PC-9 (cell line): ENCODE measurements around the gene NAPG. TPM values are rescaled to one million over a fixed set of nuclear protein-coding genes. Genes with fewer than 3 reads are reported as not detected.
"Not testable (repeated sequence)": the region's sequence is repeated elsewhere in the genome, so short reads cannot be mapped to it uniquely, and the experiment has no call there.

Experiments used
- BruUV-seq: library from RNA; stranded (reverse); fragments of 400-500 nt; replicated peaks from 2 replicates; lab custom pipeline; 2021; lab: Mats Ljungman, UMichigan
- CTCF ChIA-PET: fragments of 300-600 bp; sonication (Branson Sonifier 250); formaldehyde crosslinking; loops from one replicate; lab custom pipeline; 2022; ENCODE audit warnings: antibody characterized with exemption; lab: Charles Lee
- POLR2A ChIA-PET: fragments of 300-600 bp; sonication (Branson Sonifier 250); formaldehyde crosslinking; loops from one replicate; lab custom pipeline; 2022; ENCODE audit warnings: antibody characterized with exemption; ENCODE audit not compliant: unreplicated experiment; lab: Charles Lee
- DNase-seq, 2 experiments: peaks; one replicate each; pipeline versions ENCODE4 v3.0.0 to v3.0.0-alpha.2; 2015 to 2022; ENCODE audit warnings: mixed read lengths in 1 of 2
- H2AFZ ChIP-seq: fragments of 200-600 bp; sonication (generic); 2 replicates; pipeline ENCODE4 v1.8.1; 2017; ENCODE audit warnings: antibody characterized with exemption
- H3F3A ChIP-seq: fragments of 200-600 bp; sonication (generic); 2 replicates; pipeline ENCODE4 v1.8.1; 2017; ENCODE audit warnings: antibody characterized with exemption, mild to moderate bottlenecking, low read depth; ENCODE audit not compliant: insufficient read depth
- H3K27ac ChIP-seq: fragments of 200-600 bp; sonication (generic); 2 replicates; pipeline ENCODE4 v1.6.1; 2016; ENCODE audit warnings: mixed run types
- H3K27me3 ChIP-seq: fragments of 200-600 bp; sonication (generic); 2 replicates; pipeline ENCODE4 v1.6.1; 2016; ENCODE audit warnings: low read depth, mixed run types; ENCODE audit not compliant: insufficient read depth
- H3K36me3 ChIP-seq: fragments of 200-600 bp; sonication (generic); 2 replicates; pipeline ENCODE4 v1.6.1; 2016; ENCODE audit warnings: low read depth, mixed run types
- H3K4me1 ChIP-seq: fragments of 200-600 bp; sonication (generic); replicated peaks from 2 replicates; pipeline ENCODE4 v1.6.1; 2016; ENCODE audit warnings: mixed run types; ENCODE audit not compliant: insufficient read depth
- H3K4me2 ChIP-seq: fragments of 200-600 bp; sonication (generic); 2 replicates; pipeline ENCODE4 v1.6.1; 2017; ENCODE audit warnings: mixed run types
- H3K4me3 ChIP-seq: fragments of 200-600 bp; sonication (generic); 2 replicates; pipeline ENCODE4 v1.6.1; 2016; ENCODE audit warnings: mixed run types
- H3K79me2 ChIP-seq: fragments of 200-600 bp; sonication (generic); 2 replicates; pipeline ENCODE4 v1.6.1; 2017; ENCODE audit warnings: low read depth, mixed run types
- H3K9me2 ChIP-seq: fragments of 200-600 bp; sonication (generic); 2 replicates; pipeline ENCODE4 v1.8.1; 2017; ENCODE audit warnings: mild to moderate bottlenecking; ENCODE audit not compliant: insufficient read depth
- H3K9me3 ChIP-seq: fragments of 200-600 bp; sonication (generic); 2 replicates; pipeline ENCODE4 v1.8.1; 2016; ENCODE audit warnings: low read depth; ENCODE audit not compliant: insufficient read depth
- H4K20me1 ChIP-seq: fragments of 200-600 bp; sonication (generic); 2 replicates; pipeline ENCODE4 v1.8.1; 2017; ENCODE audit not compliant: insufficient read depth
- CTCF ChIP-seq: fragments of 200-600 bp; sonication (generic); conservative IDR thresholded peaks from 2 replicates; pipeline ENCODE4 v1.6.1; 2017; ENCODE audit warnings: mixed run types, antibody characterized with exemption, mild to moderate bottlenecking, moderate library complexity
- EZH2 ChIP-seq: fragments of 200-600 bp; sonication (generic); IDR thresholded peaks from 2 replicates; pipeline ENCODE4 v1.8.0; 2017; ENCODE audit warnings: antibody characterized with exemption, low read depth
- intact Hi-C: fragments of 100-400 bp; cut with micrococcal nuclease; formaldehyde crosslinking; loops from one replicate; pipeline ENCODE4 v1.10.0; 2022; ENCODE audit not compliant: unreplicated experiment
- total RNA-seq: library from RNA; stranded (reverse); gene quantifications from 2 replicates; pipeline ENCODE4 v1.2.3, GENCODE V29; 2021

The NAPG gene
- total RNA-seq, 1 experiment from 2014 or later: 28.1 TPM

GRCh38 chr18:10590412-10590811, 64.6 kb downstream of the NAPG start:
- POLR2A ChIA-PET: no interaction called here

GRCh38 chr18:10591896-10592295, 66.1 kb downstream of the NAPG start:
- DNase-seq: no peak
- POLR2A ChIA-PET: no interaction called here
- CTCF ChIA-PET: no interaction called here
- H3K36me3 ChIP-seq: no peaks in the 10 kb centered on the region
- no peak overlapping the region for H3K4me3 ChIP-seq
- H3K27me3 ChIP-seq: peaks cover 15% of the 10 kb centered on the region
- intact Hi-C loops: no loop called here
- no peak overlapping the region for H2AFZ ChIP-seq
- no peak overlapping the region for H3K27ac ChIP-seq
- BruUV-seq: no TSS peak
- no peak overlapping the region for H3K4me2 ChIP-seq
- no peaks in the 10 kb centered on the region for H4K20me1 ChIP-seq
- H3F3A ChIP-seq: no peaks in the 10 kb centered on the region
- H3K4me1 ChIP-seq: no peaks in the 10 kb centered on the region
- no peaks in the 10 kb centered on the region for H3K79me2 ChIP-seq
- no peaks in the 10 kb centered on the region for H3K9me3 ChIP-seq
- TF ChIP-seq EZH2 (no peak), CTCF (no peak)
- no peaks in the 10 kb centered on the region for H3K9me2 ChIP-seq

More at GRCh38 chr18:10590412-10590811, 64.6 kb downstream of the NAPG start:
- Histone ChIP-seq H4K20me1 (no peaks in the 10 kb centered on the region), H3K4me2 (no peak overlapping the region), H3K4me1 (no peaks in the 10 kb centered on the region), H3K27me3 (peaks cover 22% of the 10 kb centered on the region), H3K4me3 (no peak overlapping the region), H3F3A (no peaks in the 10 kb centered on the region), H3K79me2 (no peaks in the 10 kb centered on the region), H3K9me3 (no peaks in the 10 kb centered on the region), H3K9me2 (no peaks in the 10 kb centered on the region), H3K36me3 (no peaks in the 10 kb centered on the region), H2AFZ (no peak overlapping the region), H3K27ac (no peak overlapping the region)
- TF ChIP-seq CTCF (no peak), EZH2 (no peak)
- intact Hi-C loops: no loop called here
- no TSS peak for BruUV-seq
- CTCF ChIA-PET: no interaction called here
- DNase-seq: no peak

GRCh38 chr18:10593366-10594022, 67.7 kb downstream of the NAPG start:
- H3K79me2 ChIP-seq, H3F3A ChIP-seq, DNase-seq, POLR2A ChIA-PET, intact Hi-C loops, BruUV-seq, H3K9me3 ChIP-seq, CTCF ChIA-PET, H4K20me1 ChIP-seq, H3K4me3 ChIP-seq, H3K27ac ChIP-seq, H3K4me2 ChIP-seq, H3K9me2 ChIP-seq, H3K4me1 ChIP-seq, H2AFZ ChIP-seq, H3K36me3 ChIP-seq, H3K27me3 ChIP-seq: not testable (repeated sequence)

- not testable (repeated sequence) for H3K27me3 ChIP-seq
These were observed 70.1 kb downstream of the NAPG start for GRCh38 chr18:10595917-10596316.

GRCh38 chr18:10597695-10598094, 71.9 kb downstream of the NAPG start:
- H3F3A ChIP-seq, H3K36me3 ChIP-seq, H3K9me2 ChIP-seq, POLR2A ChIA-PET, H3K4me2 ChIP-seq, H3K4me3 ChIP-seq, H3K27ac ChIP-seq, intact Hi-C loops, CTCF ChIA-PET, H4K20me1 ChIP-seq, H3K27me3 ChIP-seq, H3K9me3 ChIP-seq, H3K79me2 ChIP-seq, DNase-seq, H2AFZ ChIP-seq, BruUV-seq, H3K4me1 ChIP-seq: not testable (repeated sequence)

More at GRCh38 chr18:10595917-10596316, 70.1 kb downstream of the NAPG start:
- BruUV-seq, DNase-seq, H2AFZ ChIP-seq, H4K20me1 ChIP-seq, H3K4me1 ChIP-seq, H3K79me2 ChIP-seq, CTCF ChIA-PET, H3K9me2 ChIP-seq, H3K36me3 ChIP-seq, H3F3A ChIP-seq, POLR2A ChIA-PET, H3K4me2 ChIP-seq, H3K27ac ChIP-seq, H3K9me3 ChIP-seq, H3K4me3 ChIP-seq, intact Hi-C loops: not testable (repeated sequence)

GRCh38 chr18:10600701-10601100, 74.9 kb downstream of the NAPG start:
- intact Hi-C loops, H3K9me2 ChIP-seq, H3K4me2 ChIP-seq, H3K36me3 ChIP-seq, DNase-seq, H4K20me1 ChIP-seq, POLR2A ChIA-PET, H3K9me3 ChIP-seq, CTCF ChIA-PET, H3K79me2 ChIP-seq, H2AFZ ChIP-seq, H3K27ac ChIP-seq, H3K4me1 ChIP-seq, BruUV-seq, H3F3A ChIP-seq, H3K4me3 ChIP-seq: not testable (repeated sequence)
- peaks cover 12% of the 10 kb centered on the region; the same call in 1 of the 2 replicates for H3K27me3 ChIP-seq
